Fibroblast of lung (primary cell): ENCODE measurements around the gene ZBTB7C. TPM values are rescaled to one million over a fixed set of nuclear protein-coding genes. Genes with fewer than 3 reads are reported as not detected.

Experiments used
- DNase-seq, 2 donors: peaks; one replicate each; pipeline versions ENCODE4 v3.0.0 to v3.0.0-alpha.2; 2010; ENCODE audit warnings: low read depth in 2 of 2
- H2AFZ ChIP-seq: 2 replicates; pipeline ENCODE4 v1.5.1; 2012; ENCODE audit warnings: low read length, control low read depth, inconsistent platforms
- H3K27ac ChIP-seq: 2 replicates; pipeline ENCODE4 v1.5.1; 2011; ENCODE audit warnings: low read length, control low read depth; ENCODE audit not compliant: insufficient read depth
- H3K27me3 ChIP-seq: 2 replicates; pipeline ENCODE4 v1.5.1; 2011; ENCODE audit warnings: mild to moderate bottlenecking, low read length; ENCODE audit not compliant: control insufficient read depth, insufficient read depth
- H3K36me3 ChIP-seq: 2 replicates; pipeline ENCODE4 v1.5.1; 2011; ENCODE audit warnings: low read length; ENCODE audit not compliant: control insufficient read depth, insufficient read depth
- H3K4me1 ChIP-seq: 2 replicates; pipeline ENCODE4 v1.5.1; 2011; ENCODE audit warnings: low read length; ENCODE audit not compliant: control insufficient read depth, insufficient read depth; ENCODE audit errors: extremely low read depth
- H3K4me2 ChIP-seq: 2 replicates; pipeline ENCODE4 v1.5.1; 2011; ENCODE audit warnings: low read length, control low read depth; ENCODE audit not compliant: insufficient read depth; ENCODE audit errors: extremely low read depth
- H3K4me3 ChIP-seq, 4 experiments: fragments of 200-600 bp in 1 of 4; sonication (generic) in 1 of 4; replicated peaks in 1 of 4; 2 replicates each; pipeline ENCODE4 v1.5.1; 2011 to 2016; ENCODE audit warnings: low read length in 4 of 4, low read depth in 3 of 4, mild to moderate bottlenecking in 3 of 4, control low read depth in 2 of 4, inconsistent platforms in 1 of 4, mixed read lengths in 1 of 4; ENCODE audit not compliant: insufficient read depth in 1 of 4; ENCODE audit errors: control extremely low read depth in 1 of 4
- H3K79me2 ChIP-seq: 2 replicates; pipeline ENCODE4 v1.5.1; 2012; ENCODE audit warnings: mild to moderate bottlenecking, low read length, inconsistent platforms; ENCODE audit not compliant: control insufficient read depth, insufficient read depth
- H3K9ac ChIP-seq: 2 replicates; pipeline ENCODE4 v1.5.1; 2011; ENCODE audit warnings: mild to moderate bottlenecking, low read length, control low read depth; ENCODE audit not compliant: insufficient read depth
- H3K9me3 ChIP-seq: 2 replicates; pipeline ENCODE4 v1.5.1; 2012; ENCODE audit warnings: low read depth, low read length; ENCODE audit not compliant: control insufficient read depth, insufficient read depth
- H4K20me1 ChIP-seq: 2 replicates; pipeline ENCODE4 v1.5.1; 2011; ENCODE audit warnings: low read length; ENCODE audit not compliant: control insufficient read depth, insufficient read depth; ENCODE audit errors: extremely low read depth
- EZH2 ChIP-seq: IDR thresholded peaks from 2 replicates; pipeline ENCODE4 v1.5.1; 2012; ENCODE audit warnings: low read length, control low read depth, mild to moderate bottlenecking; ENCODE audit errors: missing control alignments
- polyA plus RNA-seq, 2 donors: library from polyadenylated mRNA; depleted of rRNA in 1 of 2; stranded (reverse) in 1 of 2; unstranded in 1 of 2; fragments of >200 nt; gene quantifications; 2 replicates each; pipeline ENCODE4 v1.2.1, GENCODE V29; 2011 to 2012; ENCODE audit warnings: missing spikeins in 1 of 2
- total RNA-seq: library from RNA; depleted of rRNA; stranded (reverse); fragments of >200 nt; gene quantifications from 2 replicates; pipeline ENCODE4 v1.2.1, GENCODE V29; 2014
- TF ChIP-seq, protein P1 (sequence below), 2 donors: IDR thresholded peaks in 1 of 2; conservative IDR thresholded peaks in 1 of 2; 1 replicate in 1 of 2; 2 replicates in 1 of 2; pipeline ENCODE4 v1.5.1; 2011 to 2012; ENCODE audit warnings: low read length in 2 of 2, control low read depth in 1 of 2, inconsistent platforms in 1 of 2, low read depth in 1 of 2, mild to moderate bottlenecking in 1 of 2

The ZBTB7C gene
- total and polyA plus RNA-seq, 2 donors (not counting 1 experiment from before 2014, with no cell fraction given): 0.19 to 0.33 TPM

DNA sequence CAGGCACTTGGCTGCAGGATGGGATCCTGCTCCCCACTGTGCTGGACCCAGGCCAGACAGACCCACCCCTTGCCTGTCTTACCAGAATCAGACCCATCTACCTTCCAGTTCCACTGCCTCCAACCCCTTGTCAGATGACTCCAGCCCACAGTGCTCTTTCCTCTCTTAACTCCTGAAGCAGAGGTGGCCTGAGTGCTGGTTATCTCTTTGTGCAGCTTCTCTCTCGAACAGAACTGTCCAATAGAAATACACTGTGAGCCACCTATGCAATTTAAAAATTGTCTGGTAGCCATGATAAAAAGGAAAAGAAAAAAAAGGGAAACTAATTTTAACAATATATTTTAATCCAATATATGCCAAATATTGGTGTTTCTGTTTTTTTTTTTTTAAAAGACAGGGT is 318.5 kb downstream of the ZBTB7C start:
- no peak overlapping the region for H3K27ac ChIP-seq
- H3K9ac ChIP-seq: no peak overlapping the region
- no peaks in the 10 kb centered on the region for H3K27me3 ChIP-seq
- H3K4me1 ChIP-seq: no peaks in the 10 kb centered on the region
- H3K9me3 ChIP-seq: no peaks in the 10 kb centered on the region
- TF ChIP-seq, protein P1, sequence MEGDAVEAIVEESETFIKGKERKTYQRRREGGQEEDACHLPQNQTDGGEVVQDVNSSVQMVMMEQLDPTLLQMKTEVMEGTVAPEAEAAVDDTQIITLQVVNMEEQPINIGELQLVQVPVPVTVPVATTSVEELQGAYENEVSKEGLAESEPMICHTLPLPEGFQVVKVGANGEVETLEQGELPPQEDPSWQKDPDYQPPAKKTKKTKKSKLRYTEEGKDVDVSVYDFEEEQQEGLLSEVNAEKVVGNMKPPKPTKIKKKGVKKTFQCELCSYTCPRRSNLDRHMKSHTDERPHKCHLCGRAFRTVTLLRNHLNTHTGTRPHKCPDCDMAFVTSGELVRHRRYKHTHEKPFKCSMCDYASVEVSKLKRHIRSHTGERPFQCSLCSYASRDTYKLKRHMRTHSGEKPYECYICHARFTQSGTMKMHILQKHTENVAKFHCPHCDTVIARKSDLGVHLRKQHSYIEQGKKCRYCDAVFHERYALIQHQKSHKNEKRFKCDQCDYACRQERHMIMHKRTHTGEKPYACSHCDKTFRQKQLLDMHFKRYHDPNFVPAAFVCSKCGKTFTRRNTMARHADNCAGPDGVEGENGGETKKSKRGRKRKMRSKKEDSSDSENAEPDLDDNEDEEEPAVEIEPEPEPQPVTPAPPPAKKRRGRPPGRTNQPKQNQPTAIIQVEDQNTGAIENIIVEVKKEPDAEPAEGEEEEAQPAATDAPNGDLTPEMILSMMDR (conservative IDR thresholded peaks at IDR 0.05 in 1 of 2, IDR thresholded peaks at IDR 0.05 in 1 of 2; ENCODE audit: low read depth in 1 of 2, low read length in 2 of 2): no peak
- no peak for TF ChIP-seq EZH2
- no peak for DNase-seq
- H4K20me1 ChIP-seq: no peaks in the 10 kb centered on the region
- no peaks in the 10 kb centered on the region for H3K79me2 ChIP-seq
- no peak overlapping the region for H2AFZ ChIP-seq
- no peaks in the 10 kb centered on the region for H3K36me3 ChIP-seq
- H3K4me2 ChIP-seq: no peak overlapping the region
- no peak overlapping the region for H3K4me3 ChIP-seq

DNA sequence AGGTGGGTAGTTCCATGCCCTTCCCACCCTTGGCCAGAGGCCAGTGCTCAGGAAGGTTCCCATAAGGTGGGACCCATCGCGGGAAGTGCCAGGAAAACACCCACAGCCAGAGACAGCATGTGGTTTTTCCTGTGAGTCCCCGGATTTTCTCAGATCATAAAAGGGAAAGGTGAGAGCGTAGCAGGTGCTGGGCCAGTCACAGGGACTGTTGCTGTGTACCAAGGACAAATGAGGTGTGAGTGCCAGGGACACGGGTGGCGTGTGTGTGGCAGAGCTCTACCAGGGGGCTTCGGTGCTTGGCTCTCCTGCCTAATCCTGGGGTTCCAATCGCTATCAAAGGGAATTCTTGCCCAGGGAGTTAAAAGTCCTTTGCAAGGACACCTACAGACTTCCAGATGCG is 319.2 kb downstream of the ZBTB7C start:
- H3K9me3 ChIP-seq: no peaks in the 10 kb centered on the region
- TF ChIP-seq, protein P1 (conservative IDR thresholded peaks at IDR 0.05 in 1 of 2, IDR thresholded peaks at IDR 0.05 in 1 of 2; ENCODE audit: low read depth in 1 of 2, low read length in 2 of 2): no peak
- no peak for TF ChIP-seq EZH2
- H3K4me2 ChIP-seq: no peak overlapping the region
- no peaks in the 10 kb centered on the region for H4K20me1 ChIP-seq
- H3K27ac ChIP-seq: no peak overlapping the region
- no peaks in the 10 kb centered on the region for H3K27me3 ChIP-seq
- no peaks in the 10 kb centered on the region for H3K4me1 ChIP-seq
- no peak overlapping the region for H3K4me3 ChIP-seq
- H2AFZ ChIP-seq: no peak overlapping the region
- DNase-seq: no peak
- H3K36me3 ChIP-seq: no peaks in the 10 kb centered on the region
- no peak overlapping the region for H3K9ac ChIP-seq
- no peaks in the 10 kb centered on the region for H3K79me2 ChIP-seq

DNA sequence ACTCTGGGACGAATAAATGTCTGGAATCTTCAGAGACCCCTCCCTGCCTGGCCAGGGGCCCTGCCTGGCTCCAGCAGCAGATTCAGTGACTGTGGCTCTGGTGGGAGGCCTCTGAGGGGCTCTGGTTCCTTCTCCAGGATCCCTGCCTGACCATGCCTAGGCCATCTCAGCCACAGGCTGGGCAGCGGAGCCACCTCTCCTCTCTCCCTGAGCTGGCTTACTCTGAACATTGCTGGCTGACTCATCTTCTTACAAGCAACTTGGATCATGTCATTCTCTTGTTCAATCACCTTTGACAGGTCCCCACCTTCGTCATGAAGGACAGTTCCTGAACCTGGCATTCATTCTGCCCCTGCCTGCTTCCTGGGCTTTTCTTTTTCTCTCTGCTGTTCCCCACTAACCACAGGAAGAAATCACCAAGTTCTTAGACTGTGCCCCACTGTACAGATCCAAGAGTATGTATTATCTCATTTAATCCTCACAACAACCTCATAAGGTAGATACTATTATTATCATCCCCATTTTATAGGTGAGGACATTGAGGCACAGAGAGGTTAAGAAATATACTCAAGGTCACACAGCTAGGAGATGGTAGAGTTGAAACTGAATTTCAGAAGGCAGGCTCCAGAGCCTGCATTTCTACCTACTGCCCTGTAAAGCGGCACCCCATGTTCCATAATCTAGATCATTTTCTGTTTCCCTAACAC is 323.2 kb downstream of the ZBTB7C start:
- H3K27me3 ChIP-seq: no peaks in the 10 kb centered on the region
- H3K36me3 ChIP-seq: no peaks in the 10 kb centered on the region
- H3K4me3 ChIP-seq: no peak overlapping the region
- H4K20me1 ChIP-seq: no peaks in the 10 kb centered on the region
- H3K9ac ChIP-seq: no peak overlapping the region
- H3K4me1 ChIP-seq: no peaks in the 10 kb centered on the region
- no peak for TF ChIP-seq EZH2
- TF ChIP-seq, protein P1 (conservative IDR thresholded peaks at IDR 0.05 in 1 of 2, IDR thresholded peaks at IDR 0.05 in 1 of 2; ENCODE audit: low read depth in 1 of 2, low read length in 2 of 2): no peak
- H3K4me2 ChIP-seq: no peak overlapping the region
- no peak for DNase-seq
- H2AFZ ChIP-seq: no peak overlapping the region
- H3K9me3 ChIP-seq: no peaks in the 10 kb centered on the region
- H3K79me2 ChIP-seq: no peaks in the 10 kb centered on the region
- no peak overlapping the region for H3K27ac ChIP-seq
